Effector CD4-positive, alpha-beta T cell (primary cell): Measurements from ENCODE around the gene ARMC9.

Experiments used
- DNase-seq: peaks from one replicate; pipeline ENCODE4 v3.0.0-alpha.2; 2020

The ARMC9 gene

DNA sequence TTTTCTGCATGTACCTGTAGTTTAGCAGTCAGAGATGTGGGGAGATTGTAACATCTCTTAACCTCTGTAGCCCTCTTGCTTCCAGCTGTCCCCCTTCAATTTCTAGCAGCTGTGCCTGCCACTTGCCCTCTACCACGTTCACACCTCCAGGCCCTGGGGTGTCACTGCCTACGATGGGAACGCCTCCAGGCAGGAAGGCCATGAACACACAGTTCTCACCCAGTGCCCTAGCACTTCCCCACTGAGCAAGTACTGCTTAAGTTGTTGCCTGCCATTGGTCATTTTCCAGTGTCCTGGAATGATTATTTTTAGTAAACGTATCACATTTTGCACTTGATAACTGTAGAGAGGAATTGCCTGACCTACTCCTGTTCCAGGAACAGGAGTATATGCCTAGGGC lies 120.0 kb downstream of the ARMC9 start:
- DNase-seq: no peak

DNA sequence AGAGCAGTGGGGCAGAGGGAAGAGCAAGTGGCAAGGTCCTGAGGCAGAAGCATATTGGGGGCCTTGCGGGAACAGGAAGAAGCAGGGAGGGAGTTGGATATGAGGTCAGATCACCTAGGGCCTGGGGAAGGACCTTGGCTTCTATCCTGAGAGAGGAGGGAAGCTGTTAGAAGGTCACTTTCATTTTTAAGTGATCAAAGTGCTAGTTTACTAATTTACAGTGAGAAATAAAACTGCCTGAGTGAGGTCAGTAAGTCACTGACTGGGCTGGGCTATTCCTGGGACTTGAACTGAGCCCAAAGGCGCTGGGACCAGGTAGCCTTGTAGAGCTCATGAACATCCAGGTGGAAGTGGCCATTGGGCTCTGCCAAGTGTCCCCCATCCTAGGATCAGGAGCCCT lies 120.5 kb downstream of the ARMC9 start:
- no peak for DNase-seq

DNA sequence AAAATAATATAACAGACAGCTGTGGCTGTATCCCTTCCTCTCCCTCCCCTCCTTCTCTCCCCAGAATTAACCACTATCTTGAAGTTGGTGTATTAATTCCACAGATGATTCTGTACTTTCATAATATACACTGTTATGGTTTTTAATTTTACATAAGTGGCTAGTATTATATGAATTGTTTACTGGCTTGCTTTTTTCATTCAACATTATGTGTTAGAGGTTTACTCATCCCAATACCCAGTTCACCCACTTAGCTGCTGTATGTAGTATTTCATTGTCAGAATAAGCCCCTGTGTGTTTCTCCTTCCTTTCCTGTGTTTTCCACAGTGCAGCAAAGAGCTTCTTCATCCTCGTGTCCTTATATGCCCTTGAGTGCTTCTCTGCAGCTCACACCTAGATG lies 121.4 kb downstream of the ARMC9 start:
- DNase-seq: no peak

DNA sequence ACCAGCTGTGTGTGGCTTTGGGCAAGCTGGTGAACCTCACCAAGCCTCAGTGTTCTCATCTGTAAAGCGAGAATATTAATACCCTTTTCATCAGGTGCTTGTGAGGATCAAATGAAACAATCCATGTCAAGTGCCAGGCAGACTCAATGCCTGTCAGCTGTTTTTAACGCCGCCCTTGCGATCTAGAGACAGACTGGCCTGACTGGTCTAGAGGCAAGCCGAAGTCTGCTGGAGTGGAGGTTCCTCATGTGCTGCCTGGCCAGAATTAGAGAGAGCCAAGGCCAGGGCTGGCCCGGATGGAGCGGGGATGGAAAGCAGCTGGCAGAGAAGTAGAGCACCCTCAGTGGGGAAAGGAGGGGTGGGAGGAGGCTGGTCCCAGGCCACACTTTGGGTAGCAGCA lies 122.6 kb downstream of the ARMC9 start:
- no peak for DNase-seq

DNA sequence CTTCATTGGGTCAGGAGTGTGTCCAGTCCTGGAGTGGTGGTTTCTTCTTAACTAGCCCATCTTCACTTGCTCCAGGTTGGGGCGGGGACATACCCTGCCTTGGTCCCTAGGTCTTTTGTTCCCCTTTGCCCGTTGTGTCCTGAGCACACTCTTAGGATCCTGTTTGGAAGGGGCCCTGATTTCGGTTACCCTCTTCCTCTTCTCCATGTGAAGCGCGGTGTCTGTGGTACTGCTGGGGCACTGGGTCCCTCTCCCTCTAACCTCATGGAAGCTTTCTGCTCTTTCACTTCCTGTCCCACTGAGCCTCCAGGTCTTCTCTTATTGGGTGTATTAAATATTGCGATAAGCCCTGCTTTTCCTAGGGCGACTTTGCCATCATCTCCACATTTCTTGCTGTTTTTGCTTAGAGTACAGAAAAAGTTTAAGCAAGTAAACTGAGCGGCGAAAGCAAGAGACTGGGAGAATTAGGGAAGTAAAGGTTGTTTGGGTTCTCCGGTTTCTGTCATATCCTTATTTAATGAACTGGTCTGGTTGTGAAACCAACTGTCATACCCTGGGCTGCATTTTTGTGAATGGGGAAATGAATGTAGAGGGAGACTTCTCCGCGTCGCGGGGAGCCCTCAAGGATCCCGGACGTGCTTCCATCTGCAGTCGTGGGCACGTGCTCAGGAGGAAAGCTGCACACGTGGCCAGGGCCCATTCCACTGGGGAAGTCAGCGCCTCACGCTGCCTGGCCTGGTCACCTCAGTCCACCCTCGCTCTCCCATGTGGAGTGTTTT lies 123.3 kb downstream of the ARMC9 start:
- DNase-seq: no peak

DNA sequence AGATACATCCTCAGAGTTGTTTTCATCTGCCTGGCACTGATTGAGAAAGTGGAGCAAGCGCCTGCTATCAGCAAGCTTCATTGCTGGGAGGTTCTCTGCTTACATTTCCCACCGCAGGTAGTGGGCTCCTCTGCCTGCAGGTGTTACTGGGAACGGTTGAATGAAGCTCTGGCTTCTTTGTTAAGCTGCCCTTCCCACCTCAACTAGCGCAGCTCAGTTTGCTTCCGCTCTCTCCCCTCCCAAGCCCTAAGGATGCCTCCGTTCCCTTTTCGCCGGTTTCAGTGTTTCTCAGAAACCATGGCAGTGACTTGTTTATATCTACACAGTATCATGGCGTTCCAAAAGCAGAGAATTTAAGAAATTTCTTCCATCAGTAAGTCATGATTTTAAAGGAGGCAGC lies 124.9 kb downstream of the ARMC9 start:
- DNase-seq: no peak

DNA sequence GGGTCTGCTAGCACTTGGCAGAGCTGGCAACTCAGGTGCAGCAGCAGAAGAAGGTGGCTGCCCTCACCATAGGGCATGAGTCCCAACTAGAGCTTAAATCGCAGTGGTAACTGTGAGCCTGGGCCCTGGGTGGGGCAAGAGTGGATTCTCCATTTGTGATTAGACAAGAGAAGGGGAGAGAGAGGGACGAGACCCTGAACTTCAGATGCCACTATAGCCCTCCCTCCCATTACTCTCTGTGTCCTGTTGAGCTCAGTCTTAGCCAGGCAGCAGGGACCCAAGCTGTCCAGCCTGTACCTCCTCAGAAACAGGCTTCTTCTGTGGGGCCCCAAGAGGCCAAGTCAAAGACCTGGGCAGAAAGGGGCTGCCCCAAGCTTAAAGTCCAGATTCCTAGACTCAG lies 127.4 kb downstream of the ARMC9 start:
- DNase-seq: no peak

DNA sequence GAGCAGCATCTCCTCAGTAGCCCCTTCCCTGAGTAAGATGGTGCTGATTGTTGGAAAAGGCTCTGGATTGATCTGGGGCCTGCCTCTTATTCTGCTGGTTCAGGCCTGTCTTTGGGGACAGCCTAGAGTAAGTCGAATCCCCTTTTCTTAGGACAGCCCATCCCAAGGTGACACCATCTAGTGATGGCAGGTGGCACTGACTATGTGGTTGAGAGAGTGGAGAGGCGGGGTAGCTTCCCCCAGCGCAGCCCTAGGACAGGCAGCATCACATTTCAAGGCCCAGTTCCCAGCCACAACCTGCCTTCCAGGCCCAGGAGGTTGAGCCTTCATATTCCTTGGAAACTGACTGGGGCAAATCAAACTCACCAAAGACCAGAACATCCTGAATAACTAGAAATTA lies 128.0 kb downstream of the ARMC9 start:
- DNase-seq: no peak

DNA sequence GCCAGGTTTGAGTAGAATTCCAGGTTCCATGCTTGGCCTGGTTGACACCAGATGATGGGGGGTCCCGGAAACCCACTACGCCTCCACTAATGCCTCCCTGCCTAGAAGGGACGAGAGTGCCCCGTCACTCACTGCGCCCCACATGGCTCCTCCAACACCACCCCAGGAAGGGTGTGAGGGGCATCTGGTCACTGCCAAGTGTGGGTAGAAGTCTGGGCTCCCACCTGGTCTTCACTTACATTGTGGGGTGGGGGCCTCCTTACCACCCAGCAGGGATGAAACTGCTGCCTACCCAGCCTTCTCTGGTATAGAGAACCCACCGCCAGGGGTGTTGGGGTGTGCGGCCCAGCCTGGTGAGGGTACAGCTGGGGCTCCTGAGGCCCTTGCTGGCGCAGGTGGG lies 131.9 kb downstream of the ARMC9 start:
- DNase-seq: no peak

DNA sequence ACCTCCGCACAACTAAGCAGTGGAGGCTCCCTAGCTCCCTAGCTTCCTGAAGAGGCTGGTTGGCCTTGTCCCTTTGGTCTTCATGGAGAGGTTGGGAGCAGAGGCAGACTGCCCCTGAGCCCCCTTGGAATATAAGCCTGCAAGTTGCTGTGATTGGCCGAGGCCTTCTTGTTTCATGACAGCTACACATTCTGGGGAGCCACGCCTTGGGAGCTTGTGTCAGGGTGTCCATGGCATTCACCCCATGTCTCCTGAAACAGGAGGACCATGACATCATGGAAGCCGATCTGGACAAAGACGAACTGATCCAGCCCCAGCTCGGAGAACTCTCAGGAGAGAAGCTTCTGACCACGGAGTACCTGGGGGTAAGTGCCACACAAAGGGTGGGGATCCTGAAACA lies 133.1 kb downstream of the ARMC9 start:
- no peak for DNase-seq

DNA sequence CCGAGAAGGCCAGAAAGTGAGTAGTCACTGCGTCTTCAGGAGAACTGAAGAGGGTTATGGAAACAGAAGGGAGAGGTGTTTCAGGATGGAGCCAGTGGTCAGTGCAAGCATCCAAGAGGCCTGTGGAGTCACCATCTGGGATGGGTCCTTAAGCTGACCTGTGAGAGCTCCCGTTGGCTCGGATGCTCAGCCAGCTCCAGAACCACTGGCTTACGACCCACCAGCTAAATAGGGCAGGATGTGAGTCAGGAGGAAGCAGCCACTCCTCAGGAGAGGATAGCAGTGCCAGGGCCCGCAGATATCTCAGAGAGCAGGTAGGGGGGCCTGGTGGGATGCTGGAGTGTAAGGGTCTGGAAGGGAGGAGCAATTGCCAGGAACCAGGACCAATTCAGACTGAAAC lies 134.0 kb downstream of the ARMC9 start:
- DNase-seq: no peak

DNA sequence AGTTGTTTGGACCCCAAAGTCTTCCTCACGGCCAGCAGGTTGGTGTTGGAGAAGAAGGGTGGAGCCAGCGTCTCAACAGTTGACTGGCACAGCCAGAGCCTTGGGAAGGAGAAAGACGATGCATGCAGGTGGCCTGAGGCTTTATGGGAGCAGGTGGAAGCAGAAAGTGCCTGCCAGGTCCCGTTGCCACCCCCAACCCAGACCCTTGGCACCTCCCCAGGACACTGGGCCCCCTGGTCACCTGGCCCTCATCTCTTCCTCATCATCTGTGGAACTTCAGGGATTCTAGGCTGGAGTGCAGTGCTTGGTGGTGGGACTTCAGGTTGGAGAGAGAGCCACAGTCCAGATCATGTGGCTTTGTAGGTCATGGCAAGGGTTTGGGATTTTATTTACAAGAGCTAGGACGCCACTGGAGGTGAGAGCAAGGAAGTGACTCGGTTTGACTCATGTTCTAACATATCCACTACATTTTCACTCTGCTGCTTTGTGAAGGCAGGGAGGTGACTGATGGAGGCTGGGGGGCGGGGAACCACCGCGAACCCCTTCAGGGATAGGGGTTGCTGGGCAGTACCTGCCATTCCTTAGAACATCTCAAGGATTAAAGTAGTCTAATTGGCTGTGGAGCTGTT lies 134.6 kb downstream of the ARMC9 start:
- no peak for DNase-seq

DNA sequence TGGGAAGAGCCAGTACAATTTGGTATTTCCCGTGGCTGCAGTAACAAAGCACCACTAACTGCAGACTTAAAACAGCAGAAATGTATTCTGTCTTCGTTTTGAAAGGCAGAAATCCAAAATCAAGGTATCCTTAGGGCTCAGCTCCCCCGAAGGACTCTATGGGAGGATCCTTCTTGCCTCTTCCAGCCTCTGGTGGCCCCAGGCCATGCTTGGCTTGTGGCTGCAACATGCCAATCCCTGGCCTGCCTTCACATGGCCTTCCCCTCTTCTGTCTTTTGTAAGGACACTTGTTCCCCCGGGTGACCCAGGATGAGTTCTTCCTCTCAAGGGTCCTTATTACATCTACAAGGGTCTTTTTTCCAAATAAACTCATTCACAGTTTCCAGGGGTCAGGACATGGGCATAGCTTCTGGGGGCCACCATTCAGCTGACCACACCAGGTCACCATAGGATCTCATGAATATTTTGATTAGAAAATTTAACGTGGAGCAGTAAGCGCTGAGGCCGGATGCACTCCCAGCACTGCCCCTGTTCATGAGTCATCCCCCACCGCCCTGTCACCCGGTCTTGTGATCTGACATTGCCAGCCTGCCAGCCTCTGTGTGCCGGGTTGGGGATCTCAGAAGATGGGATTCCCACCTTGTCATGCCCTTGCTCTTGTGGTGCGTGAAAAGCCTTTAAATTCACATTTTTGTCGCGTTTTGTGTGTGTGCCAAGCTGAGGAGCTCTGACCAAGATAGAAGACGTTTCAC lies 135.9 kb downstream of the ARMC9 start:
- no peak for DNase-seq

DNA sequence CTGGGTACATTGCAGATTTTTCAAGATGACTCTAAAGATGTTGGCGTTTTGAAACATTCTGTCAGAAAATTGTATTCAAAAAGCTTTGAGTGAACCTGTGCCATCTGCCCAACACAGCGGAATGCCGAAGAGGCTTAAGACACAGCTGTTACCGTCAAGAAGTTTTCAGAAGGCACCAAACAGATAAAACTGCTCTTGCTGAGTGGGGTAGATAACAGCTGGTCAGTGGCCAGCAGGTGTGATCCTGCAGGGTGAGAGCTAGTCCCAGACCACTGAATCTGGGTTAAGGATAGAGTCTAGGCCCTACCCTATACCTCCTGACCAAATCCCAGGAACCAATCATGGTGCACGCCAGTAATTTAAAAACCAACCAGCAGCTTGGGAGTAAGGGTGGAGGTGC lies 136.6 kb downstream of the ARMC9 start:
- DNase-seq: no peak

DNA sequence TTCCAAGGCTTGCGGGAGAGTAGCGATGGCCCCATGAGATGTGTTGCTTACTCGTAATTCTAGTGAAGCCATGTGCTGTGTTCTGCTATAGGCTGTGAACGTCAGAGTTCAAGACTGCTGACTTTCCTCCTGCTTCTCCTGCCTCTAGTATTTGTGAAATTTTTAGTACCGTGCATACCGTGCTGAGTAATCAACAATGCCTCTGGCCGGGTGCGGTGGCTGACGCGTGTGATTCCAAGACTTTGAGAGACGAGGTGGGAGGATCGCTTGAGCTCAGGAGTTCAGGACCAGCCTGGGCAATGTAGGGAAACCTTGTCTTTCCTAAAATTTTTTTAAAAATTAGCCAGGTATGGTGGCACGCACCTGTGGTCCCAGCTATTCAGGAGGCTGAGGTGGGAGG lies 137.2 kb downstream of the ARMC9 start:
- no peak for DNase-seq

DNA sequence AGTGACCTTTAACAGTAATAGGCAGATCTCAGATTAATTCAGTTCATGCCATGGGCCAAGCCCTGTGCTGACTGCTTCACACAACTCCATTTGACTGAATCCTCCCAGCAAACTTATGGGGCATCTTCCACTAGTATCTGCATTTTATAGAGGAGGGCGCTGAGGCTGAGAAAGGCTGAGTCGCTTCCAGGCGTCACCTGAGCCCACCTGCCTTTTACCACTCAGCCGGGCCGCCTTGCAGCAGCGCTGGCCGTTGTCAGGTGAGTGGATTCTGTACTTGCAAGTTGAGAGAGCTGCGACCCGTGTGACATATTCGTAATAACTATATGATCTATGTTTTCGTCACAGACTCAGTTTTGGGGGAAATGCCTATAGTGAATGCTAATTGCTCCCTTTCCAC lies 137.8 kb downstream of the ARMC9 start:
- no peak for DNase-seq

DNA sequence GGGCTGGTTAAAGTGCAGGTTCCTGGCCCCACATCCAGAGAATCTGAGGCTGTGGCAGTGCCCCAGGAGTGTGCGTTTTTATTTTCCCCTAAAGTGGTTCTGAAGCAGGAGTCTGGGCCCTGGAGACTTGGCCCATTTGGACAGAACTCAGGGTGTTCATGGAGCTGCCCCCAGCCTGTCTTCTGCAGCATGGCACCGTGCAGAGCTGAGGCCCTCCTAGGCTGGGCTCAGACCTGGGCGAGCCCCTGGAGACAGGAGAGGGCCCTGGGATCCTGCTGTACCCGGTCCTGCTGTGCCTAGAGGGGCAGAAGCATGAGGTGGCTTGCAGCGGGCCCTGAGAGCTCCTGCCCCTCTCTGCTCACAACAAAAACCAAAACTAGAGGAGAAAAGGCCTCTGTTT lies 138.3 kb downstream of the ARMC9 start:
- DNase-seq: no peak

DNA sequence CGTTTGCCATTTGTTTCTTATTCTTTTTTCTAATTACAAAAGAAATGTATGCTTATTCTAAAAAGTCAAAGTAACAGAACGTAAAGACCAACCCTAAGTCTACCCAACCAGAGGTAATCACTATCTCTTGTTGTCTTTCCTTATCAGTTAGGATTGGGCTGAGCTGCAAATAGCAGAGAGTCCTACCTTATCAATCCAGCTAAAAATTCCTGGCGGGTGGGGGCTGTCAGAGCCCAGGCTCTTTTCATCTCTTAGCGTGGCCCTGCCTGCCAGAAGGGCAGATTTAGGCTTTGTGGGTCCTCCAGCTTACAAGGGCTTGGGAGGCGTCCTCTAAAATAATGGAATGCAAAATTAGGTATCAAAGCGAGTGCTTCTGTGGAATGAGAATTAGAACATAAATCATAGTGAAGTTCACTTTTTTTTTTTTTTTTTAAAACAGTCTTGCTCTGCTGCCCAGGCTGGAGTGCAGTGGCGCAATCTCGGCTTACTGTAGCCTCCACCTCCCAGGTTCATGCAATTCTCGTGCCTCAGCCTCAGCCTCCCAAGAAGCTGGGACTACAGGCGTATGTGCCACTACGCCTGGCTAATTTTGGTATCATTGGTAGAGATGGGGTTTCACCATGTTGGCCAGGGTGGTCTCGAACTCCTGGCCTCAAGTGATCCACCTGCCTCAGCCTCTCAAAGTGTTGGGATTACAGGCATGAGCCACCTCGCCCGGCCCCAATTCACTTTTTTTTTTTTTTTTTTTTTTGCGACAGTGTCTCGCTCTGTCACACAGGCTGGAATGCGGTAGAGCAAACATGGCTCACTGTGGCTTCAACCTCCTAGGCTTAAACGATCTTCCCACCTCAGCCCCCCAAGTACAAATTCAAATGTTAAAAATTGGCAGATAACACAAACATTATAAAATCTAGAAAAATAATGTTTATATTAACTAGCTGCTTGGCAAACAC lies 139.7 kb downstream of the ARMC9 start:
- DNase-seq: no peak

DNA sequence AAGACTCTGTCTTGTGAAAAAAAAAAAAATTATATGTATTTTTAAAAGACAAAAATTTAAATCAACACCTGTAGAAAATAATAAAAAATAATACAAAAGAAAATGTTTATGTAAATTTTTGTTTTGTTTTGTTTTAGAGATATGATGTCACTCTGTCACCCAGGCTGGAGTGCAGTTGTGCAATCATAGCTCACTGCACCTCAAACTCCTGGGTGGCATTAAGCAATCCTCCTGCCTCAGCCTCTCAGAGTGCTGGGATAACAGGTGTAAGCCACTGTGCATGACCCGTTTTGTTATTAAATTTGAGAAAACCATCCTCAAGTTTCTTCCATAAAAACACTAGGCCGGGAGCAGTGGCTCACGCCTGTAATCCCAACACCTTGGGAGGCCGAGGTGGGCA lies 140.9 kb downstream of the ARMC9 start:
- no peak for DNase-seq

DNA sequence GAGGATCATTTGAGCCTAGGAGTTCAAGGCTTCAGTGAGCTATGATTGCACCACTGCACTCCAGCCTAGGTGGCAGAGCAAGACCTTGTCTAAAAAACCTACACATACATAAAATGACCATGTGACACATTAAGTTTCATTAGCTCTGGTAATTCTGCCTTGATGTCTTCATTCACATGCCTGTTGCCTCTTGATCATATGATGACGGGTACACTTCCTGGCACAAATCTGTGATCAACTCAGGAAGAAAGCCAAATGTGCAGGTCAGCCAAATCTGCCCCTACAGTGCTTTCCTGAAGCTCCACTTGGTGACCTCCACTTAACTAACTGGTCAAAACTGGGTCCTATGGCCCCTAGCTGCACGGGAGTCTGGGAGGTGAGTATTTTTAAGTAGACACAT lies 142.7 kb downstream of the ARMC9 start:
- no peak for DNase-seq

DNA sequence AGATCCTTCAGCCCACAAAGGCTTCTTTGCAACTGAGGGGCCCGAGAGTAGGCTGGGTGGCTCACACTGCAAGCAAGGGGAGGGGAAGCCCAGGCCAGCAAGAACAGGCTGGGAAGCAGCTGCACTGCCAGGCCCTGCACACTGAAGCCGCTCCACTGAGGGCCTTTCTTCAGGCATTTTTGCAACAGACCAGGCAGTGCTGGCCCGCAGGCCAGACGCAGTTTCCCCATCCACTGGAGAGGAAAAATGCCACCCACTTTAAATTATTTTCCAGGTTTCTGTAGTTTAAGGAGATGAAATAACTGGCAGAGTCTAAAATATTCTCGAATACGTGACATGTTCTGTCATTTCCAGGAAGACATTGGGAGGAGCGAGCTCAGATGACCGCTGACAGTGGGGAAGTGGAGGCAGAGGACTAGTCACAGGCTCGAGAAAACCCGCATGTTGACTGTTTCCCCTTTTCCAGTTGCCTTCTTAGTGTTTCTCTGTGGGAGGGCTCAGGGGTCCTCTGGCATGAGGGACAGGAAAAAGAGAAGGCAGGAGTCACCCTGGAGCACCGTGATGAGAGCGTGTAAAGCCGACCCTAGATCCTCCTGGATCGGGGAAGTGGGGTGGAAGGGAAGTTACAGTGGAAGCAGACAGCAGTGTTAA lies 143.8 kb downstream of the ARMC9 start:
- DNase-seq: no peak

DNA sequence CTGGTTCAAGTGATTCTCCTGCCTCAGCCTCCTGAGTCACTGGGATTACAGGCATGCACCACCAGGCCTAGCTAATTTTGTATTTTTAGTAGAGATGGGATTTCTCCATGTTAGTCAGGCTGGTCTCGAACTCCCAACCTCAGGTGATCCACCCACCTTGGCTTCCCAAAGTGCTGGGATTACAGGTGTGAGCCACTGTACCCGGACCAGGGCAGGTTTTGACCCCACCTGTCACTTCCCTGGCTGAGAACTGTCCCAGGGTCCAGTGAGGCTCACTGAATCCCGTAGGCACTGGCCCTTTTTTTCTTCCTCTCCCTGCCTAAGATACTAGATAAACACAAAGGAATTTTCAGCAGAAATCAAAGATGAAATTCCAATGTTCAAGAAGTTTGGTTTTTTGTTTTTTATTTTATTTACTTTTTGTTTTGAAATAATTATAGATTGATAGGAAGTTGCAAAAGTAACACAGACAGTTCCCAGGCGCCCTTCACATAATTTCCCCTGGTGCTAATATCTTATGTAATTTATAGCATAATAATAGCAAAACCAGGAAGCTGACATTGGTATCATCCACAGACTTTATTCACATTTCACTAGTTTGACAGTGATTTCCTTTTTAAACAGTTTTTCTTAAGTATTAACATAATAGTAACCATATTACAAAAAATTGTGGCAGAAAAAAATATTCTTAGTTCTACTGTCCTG lies 144.7 kb downstream of the ARMC9 start:
- no peak for DNase-seq
